GM12864 (cell line): ENCODE data around the gene ARSB.

Experiments used
- DNase-seq: peaks from one replicate; pipeline ENCODE4 v3.0.0-alpha.2; 2011; ENCODE audit warnings: low read depth
- H3K4me3 ChIP-seq: 2 replicates; pipeline ENCODE4 v1.5.1; 2011; ENCODE audit warnings: mild to moderate bottlenecking, low read depth, low read length, control low read depth
- TF ChIP-seq, protein P1 (sequence below): IDR thresholded peaks from 2 replicates; pipeline ENCODE4 v1.5.1; 2011; ENCODE audit warnings: low read depth, mild to moderate bottlenecking, moderate library complexity, low read length, control low read depth, inconsistent platforms; ENCODE audit errors: missing control alignments

Gene ARSB

DNA sequence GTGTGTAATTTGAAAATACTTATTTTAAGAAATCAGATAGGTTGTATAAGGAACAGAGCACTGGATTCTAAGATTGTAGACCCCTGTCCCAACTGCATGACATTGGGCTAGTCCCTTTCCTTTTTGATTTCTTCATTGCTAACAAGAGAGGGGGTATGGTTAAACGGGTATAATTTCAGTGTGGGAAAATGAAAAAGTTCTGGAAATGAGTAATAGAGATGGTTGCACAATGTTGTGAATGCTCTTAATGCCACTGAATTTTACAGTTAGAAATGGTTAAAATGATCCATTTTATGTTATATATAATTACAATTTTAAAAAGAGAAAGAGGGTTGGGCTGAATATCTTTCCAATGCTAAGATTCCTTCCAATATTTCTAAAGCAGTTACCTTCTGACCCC lies 233.2 kb downstream of the ARSB start:
- TF ChIP-seq, protein P1, sequence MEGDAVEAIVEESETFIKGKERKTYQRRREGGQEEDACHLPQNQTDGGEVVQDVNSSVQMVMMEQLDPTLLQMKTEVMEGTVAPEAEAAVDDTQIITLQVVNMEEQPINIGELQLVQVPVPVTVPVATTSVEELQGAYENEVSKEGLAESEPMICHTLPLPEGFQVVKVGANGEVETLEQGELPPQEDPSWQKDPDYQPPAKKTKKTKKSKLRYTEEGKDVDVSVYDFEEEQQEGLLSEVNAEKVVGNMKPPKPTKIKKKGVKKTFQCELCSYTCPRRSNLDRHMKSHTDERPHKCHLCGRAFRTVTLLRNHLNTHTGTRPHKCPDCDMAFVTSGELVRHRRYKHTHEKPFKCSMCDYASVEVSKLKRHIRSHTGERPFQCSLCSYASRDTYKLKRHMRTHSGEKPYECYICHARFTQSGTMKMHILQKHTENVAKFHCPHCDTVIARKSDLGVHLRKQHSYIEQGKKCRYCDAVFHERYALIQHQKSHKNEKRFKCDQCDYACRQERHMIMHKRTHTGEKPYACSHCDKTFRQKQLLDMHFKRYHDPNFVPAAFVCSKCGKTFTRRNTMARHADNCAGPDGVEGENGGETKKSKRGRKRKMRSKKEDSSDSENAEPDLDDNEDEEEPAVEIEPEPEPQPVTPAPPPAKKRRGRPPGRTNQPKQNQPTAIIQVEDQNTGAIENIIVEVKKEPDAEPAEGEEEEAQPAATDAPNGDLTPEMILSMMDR = no peak
- no peak for DNase-seq
- H3K4me3 ChIP-seq = no peak overlapping the region

DNA sequence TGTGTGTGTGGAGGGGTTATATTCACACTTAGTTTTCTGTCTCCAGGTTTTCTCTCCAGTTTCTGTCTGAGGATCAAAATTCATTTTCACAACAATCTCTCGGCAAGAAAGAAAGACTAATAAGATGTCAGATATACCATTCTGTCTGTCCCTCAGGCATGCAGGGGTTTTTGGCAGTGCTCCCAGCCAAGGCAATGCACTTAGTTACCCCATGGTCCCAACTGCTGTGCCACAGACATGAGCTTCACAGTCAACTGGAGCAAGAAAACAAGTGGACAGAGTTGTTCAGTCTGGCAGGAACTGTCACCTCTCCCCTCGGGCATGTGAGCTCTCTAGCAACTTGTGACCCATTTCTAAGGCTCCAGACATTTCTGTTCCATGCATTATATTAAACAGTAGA lies 234.8 kb downstream of the ARSB start:
- no peak for DNase-seq
- TF ChIP-seq, protein P1 = no peak
- H3K4me3 ChIP-seq = no peak overlapping the region

DNA sequence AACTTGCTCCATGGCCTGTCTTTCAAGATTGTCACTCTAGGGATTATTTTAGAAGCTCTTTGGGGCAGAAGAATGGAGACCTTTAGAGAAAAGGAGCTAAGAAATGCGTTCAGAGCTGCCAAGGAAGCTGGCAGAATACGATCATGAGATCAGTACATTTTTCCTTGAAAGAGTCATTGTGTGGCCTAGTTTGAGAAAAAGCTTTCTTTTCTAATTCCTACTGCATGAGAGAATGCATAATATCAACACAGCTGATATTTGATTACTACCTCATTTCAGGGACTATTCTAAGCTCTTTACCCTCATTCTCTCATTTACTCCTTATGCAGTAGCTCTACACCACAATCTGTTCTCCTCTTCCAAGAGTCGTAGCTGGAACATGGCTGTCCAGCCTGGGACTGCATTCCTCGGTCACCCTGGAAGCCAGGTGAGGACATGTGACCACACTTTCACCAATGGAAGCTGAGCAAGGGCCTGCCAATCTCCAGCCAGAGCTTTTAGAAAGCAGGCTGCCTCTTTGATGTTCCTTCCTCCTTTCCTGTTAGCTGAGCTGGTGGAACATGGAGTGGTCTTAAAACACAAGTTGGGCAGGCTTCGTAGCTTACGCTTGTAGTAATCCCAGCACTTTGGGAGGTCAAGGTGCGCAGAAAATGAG lies 237.3 kb downstream of the ARSB start:
- no peak overlapping the region for H3K4me3 ChIP-seq
- TF ChIP-seq, protein P1 = no peak
- DNase-seq = no peak

DNA sequence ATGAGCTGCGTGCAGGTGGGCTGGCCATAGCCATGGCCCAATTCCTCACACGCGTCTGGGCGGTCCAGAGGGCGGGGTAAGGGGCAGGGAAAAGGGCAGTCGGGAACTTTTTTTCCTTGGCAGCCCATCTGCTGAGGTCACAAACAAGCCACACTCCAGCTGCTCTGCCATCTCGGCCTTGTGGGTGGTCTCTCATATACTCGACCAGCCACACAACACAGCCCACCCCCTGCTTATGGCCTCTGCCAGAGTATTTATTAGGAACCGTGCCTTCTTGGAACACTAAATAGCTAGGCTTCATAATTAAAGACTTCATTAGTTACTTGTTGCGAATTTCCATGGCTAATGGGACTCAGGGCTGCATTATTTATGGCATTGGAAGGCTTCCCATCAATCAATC lies 238.1 kb downstream of the ARSB start:
- TF ChIP-seq, protein P1 = no peak
- H3K4me3 ChIP-seq = no peak overlapping the region
- no peak for DNase-seq

DNA sequence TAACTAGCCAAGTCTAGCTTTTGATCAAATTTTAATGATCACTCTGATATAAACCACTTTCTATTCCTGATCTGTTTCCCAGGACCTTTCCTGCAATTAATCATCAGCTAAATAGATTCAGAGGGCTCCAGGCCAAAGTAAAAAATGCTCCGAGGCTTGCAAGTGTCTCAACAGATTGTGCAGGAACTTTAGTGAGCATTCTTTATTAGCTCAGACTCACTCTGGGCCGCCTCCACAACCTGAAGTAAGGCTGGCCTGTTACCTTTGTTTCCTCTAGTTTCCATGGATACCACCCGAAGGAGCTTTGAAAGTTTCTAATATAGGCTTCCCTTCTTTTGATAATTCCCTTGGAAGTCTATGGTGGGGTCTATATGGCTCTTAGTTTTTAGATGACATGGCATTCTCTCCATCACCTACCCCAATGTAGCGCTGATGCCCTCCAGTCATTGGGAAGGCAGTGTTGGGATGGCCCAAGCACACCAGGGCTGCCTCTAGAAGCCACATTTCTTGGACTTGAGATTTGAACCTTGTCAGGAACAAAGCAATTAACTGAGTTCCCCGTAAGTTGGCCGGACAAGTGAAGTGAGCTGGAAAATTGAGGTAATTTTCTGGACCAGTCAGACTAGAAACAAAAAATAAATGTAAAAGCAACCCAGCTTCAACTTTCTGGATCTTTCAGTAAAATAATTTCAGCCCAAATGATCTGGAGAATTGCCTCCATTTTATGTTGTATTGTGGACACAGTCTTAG lies 238.9 kb downstream of the ARSB start:
- no peak for DNase-seq
- no peak overlapping the region for H3K4me3 ChIP-seq
- TF ChIP-seq, protein P1 = no peak

DNA sequence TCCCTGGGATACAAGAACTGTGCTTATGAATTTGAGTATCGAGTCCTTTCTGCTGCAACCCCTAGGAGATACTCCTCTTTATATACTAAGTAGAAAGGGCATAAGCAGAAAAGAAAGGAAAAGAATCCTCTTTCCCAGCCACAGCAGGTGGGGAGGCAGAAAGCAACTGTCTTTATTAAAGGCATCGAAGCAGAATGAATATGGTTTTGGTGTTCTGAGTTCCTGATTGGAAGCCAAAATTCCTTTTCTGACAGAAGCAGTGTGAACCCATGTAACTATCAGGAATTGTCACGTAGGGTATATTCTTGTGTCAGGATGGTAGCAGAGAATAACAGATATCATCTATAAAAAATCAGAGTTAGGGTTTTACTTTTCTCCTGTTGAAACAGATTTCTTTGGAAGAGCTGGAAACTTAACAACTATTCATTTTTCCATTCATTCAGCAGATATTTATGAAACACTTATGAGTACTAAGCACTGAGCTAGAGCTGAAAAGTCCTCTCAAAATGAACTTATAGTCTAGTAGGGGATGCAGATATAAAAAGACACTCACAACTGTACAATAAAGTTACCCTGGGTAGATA lies 240.1 kb downstream of the ARSB start:
- DNase-seq = no peak
- no peak overlapping the region for H3K4me3 ChIP-seq
- TF ChIP-seq, protein P1 = no peak
